GM12801 (cell line): ENCODE measurements around the gene BBS9.

Experiments
- TF ChIP-seq, protein P1 (sequence below): IDR thresholded peaks from one replicate; pipeline ENCODE4 v1.5.1; 2011; ENCODE audit warnings: control low read depth; ENCODE audit not compliant: insufficient read length; ENCODE audit errors: extremely low read depth

Gene BBS9

DNA sequence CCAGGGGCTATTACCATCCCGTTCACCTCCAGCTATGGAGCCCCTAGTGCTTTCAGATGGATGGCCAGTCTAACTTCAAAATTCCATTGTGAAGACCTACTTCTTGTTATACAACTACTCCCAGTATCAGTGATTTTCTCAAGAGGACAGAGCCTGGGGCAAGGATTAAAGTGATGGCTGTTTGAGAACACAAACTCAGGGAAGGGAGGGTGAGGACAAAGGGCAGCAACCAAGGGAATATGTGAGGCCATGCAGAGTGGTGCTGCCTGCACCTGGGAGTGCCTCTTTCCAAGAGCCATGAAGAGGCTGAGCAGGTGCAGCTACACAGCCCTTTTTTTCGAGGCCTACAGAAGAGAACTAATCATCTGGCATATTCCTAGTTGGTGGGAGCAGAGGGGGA, 472.5 kb downstream of the BBS9 start:
- TF ChIP-seq, protein P1, sequence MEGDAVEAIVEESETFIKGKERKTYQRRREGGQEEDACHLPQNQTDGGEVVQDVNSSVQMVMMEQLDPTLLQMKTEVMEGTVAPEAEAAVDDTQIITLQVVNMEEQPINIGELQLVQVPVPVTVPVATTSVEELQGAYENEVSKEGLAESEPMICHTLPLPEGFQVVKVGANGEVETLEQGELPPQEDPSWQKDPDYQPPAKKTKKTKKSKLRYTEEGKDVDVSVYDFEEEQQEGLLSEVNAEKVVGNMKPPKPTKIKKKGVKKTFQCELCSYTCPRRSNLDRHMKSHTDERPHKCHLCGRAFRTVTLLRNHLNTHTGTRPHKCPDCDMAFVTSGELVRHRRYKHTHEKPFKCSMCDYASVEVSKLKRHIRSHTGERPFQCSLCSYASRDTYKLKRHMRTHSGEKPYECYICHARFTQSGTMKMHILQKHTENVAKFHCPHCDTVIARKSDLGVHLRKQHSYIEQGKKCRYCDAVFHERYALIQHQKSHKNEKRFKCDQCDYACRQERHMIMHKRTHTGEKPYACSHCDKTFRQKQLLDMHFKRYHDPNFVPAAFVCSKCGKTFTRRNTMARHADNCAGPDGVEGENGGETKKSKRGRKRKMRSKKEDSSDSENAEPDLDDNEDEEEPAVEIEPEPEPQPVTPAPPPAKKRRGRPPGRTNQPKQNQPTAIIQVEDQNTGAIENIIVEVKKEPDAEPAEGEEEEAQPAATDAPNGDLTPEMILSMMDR, result no peak

DNA sequence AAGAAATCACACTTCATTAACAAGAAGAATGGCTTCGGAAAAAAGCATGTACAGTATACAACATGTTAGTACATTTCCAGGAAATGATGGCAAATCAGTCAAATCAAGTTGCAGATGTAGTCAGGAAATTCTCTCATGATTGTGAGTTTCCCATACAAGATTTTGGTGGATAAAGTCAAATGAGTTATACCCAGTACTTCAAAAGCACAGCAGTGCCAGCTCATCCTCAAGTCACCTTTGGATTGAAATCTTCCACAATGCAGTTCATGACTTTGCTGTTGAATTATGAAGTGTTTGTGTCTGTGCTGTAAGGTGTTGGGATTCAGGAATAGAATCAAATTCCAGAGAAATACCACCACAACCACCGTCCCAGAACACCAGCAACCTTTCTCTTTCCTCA, 474.7 kb downstream of the BBS9 start:
- TF ChIP-seq, protein P1, result no peak

DNA sequence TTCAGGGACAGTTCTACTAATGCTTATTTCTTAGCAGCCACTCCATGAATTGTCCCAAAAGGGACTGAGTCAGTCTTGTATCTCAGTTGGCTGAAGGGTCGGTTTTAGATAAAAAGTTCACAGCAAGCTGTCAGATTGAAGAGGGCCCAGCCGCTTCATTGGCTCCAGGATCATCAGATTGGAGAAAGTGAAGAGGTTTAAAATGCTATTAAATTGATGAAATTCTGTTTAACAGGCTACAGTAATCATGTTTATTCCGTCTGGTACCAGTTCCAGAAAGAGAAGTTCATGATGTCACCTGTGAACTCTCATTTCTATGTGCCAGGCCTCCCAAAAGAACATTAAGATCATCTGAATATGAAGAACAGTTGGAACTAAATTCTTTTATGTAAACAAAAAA, 481.6 kb downstream of the BBS9 start:
- TF ChIP-seq, protein P1, result no peak

DNA sequence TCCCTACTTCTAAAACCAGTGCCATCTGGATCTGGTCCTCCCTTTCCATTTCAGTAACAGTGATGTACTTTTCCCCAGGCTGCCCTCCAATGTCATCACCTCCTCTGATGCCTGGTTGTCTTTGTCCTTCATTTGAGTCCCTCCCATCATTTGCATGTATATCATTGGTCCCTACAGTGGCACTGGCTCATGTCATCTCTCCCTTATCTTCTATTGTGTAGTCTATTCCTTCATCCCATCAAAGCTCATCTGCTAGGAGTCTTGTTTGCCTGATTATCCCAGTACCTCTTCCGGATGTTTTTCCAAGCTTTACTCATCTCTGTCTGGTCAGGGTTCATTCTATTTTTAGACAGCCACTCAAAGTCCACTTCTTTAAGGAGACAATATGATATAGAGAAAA, 483.1 kb downstream of the BBS9 start:
- TF ChIP-seq, protein P1, result no peak

DNA sequence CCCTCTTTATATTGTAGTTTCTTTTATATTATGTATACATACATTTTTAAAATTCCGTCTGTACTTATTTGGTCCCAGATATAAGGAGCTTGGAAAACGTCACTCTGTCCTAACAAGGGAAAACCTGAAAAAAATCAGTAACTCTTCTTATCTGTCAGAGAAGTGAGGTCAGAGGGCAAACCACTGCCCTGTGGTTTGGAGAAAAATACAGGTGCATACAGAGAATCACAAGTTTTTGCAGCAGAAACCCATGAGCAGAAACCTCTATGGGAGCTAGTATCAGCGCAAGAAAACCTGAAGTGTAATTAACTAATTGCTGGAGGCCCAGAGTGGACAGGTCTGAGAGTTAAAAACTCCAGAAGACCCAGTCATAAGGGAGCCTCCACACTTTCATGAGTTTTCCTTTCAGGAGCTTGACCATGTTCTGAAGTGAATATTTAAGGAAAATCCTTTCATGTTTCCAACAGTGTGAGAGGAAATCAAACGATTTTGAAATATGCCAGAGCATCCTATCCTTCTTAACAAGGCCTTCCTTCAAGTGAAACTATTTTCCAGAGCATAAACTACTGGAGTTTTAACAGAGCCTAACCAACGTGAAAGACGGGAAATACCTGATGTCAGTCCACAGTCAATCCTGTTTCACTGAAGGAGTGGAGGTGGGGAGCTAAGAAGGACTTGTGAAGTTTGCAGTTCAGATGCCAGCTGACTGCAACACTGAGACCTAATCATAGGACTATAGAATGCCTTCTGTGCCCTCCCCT, 485.2 kb downstream of the BBS9 start:
- TF ChIP-seq, protein P1, result no peak

DNA sequence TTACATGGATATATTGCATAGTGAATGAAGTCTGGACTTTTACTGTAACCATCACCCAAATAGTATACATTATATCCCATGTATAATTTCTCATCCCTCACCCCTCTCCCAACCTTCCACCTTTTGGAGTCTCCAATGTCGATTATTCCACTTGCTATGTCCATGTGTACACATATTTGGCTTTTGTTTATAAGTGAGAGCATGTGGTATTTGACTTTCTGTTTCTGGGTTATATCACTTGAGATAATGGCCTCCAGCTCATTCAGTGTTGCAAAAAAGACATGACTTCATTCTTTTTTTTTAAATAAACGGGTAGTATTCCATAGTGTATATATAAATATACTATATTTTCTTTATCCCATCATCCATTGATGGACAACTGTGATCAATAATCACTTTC, 487.4 kb downstream of the BBS9 start:
- TF ChIP-seq, protein P1, result no peak

DNA sequence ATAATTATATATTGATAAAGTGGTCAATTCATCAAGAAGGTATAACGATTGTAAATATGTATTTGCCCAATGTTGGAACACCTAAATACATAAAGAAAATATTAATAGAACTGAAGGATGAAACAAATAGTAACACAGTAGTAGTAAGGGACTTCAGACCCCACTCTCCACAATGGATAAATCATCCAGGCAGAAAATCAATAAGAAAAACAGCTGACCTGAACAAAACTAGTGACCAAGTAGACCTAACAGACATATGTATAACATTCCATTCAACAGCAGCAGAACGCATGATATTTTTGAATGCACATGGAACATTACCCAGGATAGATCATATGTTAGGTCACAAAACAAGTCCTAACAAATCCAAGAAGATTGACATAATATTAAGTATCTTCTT, 489.9 kb downstream of the BBS9 start:
- TF ChIP-seq, protein P1, result no peak

DNA sequence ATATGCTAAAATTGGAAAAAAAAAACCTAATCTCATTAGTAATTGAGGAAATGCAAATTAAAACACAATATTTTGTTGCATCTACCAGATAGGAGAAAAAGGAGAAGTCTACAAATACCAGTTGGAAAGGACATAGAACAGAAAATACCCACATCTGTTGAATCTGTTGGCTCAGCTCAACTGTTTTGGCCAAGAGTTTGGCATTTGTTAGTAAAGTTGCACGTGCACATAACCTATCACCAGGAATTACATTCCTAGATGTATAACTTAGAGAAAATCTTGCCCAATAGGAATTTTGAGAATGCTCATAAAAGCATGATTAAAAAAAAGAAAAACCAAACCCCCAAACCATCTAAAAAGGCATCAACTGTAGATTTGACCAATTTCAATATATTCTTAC, 493.9 kb downstream of the BBS9 start:
- TF ChIP-seq, protein P1, result no peak
